ENCODE data around the gene FOLH1. TPM values are rescaled to one million over a fixed set of nuclear protein-coding genes. Genes with fewer than 3 reads are reported as not detected.
"Not testable (repeated sequence)": the region's sequence is repeated elsewhere in the genome, so short reads cannot be mapped to it uniquely, and the experiment has no call there.

FOLH1 gene
- 0.36 TPM in 1 of 2 replicates, not detected in the other for total RNA-seq

DNA sequence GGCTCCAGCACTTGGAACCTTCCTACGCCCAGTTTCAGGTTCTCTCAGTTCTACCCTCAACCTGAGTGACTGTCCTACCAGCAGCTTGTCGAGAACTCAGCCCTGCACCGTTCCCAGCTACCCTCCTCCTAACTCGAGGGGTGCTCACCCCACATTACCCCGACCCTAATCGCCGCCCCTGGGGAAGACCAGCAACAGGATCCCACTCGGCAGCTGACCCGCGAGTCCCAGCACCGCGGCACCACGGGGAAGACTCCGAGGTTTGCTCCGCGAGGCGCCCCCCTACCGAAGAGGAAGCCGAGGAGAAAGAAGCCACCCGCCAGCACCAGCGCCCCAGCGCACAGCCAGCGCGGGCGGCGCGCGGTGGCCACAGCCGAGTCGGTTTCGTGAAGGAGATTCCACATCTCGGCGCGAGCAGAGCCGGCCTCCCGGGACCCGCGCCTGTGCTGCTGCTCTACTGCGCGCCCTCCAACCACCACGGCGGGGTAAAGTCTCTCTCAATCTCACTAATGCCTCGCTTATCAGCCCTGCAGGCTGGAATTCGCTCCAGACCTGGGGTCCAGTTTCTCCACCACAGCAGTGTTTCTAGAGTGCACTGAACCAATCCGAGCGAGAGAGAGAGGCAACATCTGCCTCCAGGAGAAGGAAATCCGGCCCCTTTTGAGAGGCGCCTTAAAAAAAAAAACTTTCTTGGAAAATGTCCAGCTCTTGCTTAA lies at the start of gene FOLH1:
Gene FOLH1, minus strand, starts transcription at position 597 of the 716 bp plus-strand sequence. Its CDS starts 193 bp downstream, at position 404.
- Histone ChIP-seq H3K36me3 (ENCODE audit: insufficient read depth, low read length) (no peaks in the 10 kb centered on the region), H3K27ac (ENCODE audit: low read depth, low read length) (no peak within 1 kb of the TSS), H4K20me1 (ENCODE audit: insufficient read depth, low read length) (no peaks in the 10 kb centered on the region), H3K27me3 (ENCODE audit: insufficient read depth, low read length) (no peaks in the 10 kb centered on the region), H3K9me3 (ENCODE audit: low read depth, low read length) (no peaks in the 10 kb centered on the region), H3K4me1 (ENCODE audit: insufficient read depth, low read length) (no peaks in the 10 kb centered on the region), H3K4me2 (ENCODE audit: insufficient read depth, low read length) (no peak within 1 kb of the TSS), H3K79me2 (ENCODE audit: insufficient read depth, low read length) (no peaks in the 10 kb centered on the region), H3K4me3 (ENCODE audit: insufficient read depth, low read length) (no peak within 1 kb of the TSS), H2AFZ (ENCODE audit: low read length) (no peak within 1 kb of the TSS)
- DNase-seq (ENCODE audit: insufficient read length, low spot score, missing footprints): peak; percentile 9
- TF ChIP-seq, protein P1, sequence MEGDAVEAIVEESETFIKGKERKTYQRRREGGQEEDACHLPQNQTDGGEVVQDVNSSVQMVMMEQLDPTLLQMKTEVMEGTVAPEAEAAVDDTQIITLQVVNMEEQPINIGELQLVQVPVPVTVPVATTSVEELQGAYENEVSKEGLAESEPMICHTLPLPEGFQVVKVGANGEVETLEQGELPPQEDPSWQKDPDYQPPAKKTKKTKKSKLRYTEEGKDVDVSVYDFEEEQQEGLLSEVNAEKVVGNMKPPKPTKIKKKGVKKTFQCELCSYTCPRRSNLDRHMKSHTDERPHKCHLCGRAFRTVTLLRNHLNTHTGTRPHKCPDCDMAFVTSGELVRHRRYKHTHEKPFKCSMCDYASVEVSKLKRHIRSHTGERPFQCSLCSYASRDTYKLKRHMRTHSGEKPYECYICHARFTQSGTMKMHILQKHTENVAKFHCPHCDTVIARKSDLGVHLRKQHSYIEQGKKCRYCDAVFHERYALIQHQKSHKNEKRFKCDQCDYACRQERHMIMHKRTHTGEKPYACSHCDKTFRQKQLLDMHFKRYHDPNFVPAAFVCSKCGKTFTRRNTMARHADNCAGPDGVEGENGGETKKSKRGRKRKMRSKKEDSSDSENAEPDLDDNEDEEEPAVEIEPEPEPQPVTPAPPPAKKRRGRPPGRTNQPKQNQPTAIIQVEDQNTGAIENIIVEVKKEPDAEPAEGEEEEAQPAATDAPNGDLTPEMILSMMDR (IDR thresholded peaks at IDR 0.05; ENCODE audit: extremely low read depth, low read depth, low read length): no peak

DNA sequence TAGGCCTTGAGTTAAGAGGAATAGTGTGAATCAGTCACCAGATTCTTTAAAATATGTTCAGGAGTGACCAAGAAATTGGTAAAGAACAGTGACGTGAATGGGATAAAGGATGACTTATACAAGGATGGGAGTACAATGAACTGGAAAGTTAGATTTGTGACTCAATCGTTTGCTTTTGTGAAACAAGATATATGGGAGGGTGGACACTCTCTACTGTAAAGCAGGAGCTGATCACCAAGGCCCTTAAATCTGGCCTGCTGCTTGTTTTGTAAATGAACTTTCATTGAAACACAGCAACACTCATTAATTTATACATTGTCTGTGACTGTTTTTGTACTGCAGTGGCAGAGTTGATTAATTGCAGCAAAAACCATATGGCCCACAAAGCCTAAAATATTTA lies 46.7 kb upstream of the FOLH1 start:
- H3K27ac ChIP-seq (ENCODE audit: low read depth, low read length); H3K79me2 ChIP-seq (ENCODE audit: insufficient read depth, low read length): not testable (repeated sequence)

DNA sequence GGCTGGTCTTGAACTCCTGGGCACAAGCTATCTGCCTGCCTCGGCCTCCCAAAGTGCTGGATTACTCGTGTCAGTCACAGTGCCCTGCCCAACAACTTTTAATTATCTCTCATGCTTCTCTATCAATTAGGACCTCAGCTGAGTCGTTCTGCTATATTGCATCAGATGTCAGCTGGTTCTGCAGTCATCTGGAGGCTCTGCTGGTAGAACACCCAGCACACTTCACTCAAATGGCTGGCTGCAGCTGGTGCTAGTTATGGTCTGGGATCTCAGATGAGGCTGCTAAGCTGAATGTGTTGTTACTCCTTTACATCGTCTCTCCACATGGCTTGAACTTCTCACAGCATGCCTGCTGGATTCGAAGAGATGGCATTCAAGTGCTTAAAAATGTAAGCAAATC lies 42.8 kb upstream of the FOLH1 start:
- H3K4me3 ChIP-seq (ENCODE audit: insufficient read depth, low read length); H3K27me3 ChIP-seq (ENCODE audit: insufficient read depth, low read length); H3K79me2 ChIP-seq (ENCODE audit: insufficient read depth, low read length); H3K4me1 ChIP-seq (ENCODE audit: insufficient read depth, low read length); H3K4me2 ChIP-seq (ENCODE audit: insufficient read depth, low read length); H2AFZ ChIP-seq (ENCODE audit: low read length); DNase-seq (ENCODE audit: insufficient read length, low spot score, missing footprints); H3K27ac ChIP-seq (ENCODE audit: low read depth, low read length); H3K36me3 ChIP-seq (ENCODE audit: insufficient read depth, low read length); H4K20me1 ChIP-seq (ENCODE audit: insufficient read depth, low read length); H3K9me3 ChIP-seq (ENCODE audit: low read depth, low read length): not testable (repeated sequence)

More for the DNA sequence above, 46.7 kb upstream of the FOLH1 start:
- H3K9me3 ChIP-seq (ENCODE audit: low read depth, low read length); H3K4me1 ChIP-seq (ENCODE audit: insufficient read depth, low read length); H4K20me1 ChIP-seq (ENCODE audit: insufficient read depth, low read length); H3K36me3 ChIP-seq (ENCODE audit: insufficient read depth, low read length); H3K27me3 ChIP-seq (ENCODE audit: insufficient read depth, low read length); H3K4me2 ChIP-seq (ENCODE audit: insufficient read depth, low read length); H2AFZ ChIP-seq (ENCODE audit: low read length); H3K4me3 ChIP-seq (ENCODE audit: insufficient read depth, low read length); DNase-seq (ENCODE audit: insufficient read length, low spot score, missing footprints): not testable (repeated sequence)

DNA sequence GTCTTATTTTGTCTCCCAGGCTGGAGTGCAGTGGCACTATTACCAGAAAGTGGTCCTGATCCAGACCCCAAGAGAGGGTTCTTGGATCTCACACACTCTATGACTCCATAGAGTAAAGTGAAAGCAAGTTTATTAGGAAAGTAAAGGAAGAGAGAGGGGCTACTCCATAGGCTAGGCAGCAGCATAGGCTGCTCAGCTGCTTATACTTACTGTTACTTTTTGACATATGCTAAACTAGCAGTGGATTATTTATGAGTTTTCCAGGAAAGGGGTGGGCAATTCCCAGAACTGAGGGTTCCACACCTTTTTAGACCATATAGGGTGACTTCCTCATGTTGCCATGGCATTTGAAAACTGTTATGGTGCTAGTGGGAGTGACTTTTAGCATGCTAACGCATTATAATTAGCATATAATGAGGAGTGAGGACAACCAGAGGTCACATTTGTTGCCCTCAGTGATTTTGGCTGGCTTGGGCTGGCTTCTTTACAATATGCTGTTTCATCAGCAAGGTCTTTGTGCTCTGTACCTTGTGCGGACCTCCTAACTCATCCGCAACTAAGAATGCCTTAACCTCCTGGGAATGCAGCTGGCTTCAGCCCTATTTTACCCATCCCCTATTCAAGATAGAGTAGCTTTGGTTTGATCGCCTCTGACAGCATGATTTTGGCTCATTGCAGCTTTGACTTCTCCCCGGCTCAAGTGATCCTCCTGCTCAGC lies 42.2 kb upstream of the FOLH1 start:
- not testable (repeated sequence) for H3K79me2 ChIP-seq (ENCODE audit: insufficient read depth, low read length); H4K20me1 ChIP-seq (ENCODE audit: insufficient read depth, low read length); H3K9me3 ChIP-seq (ENCODE audit: low read depth, low read length); H3K36me3 ChIP-seq (ENCODE audit: insufficient read depth, low read length); H3K4me3 ChIP-seq (ENCODE audit: insufficient read depth, low read length); H3K27me3 ChIP-seq (ENCODE audit: insufficient read depth, low read length); H3K4me2 ChIP-seq (ENCODE audit: insufficient read depth, low read length); H3K4me1 ChIP-seq (ENCODE audit: insufficient read depth, low read length); H3K27ac ChIP-seq (ENCODE audit: low read depth, low read length); DNase-seq (ENCODE audit: insufficient read length, low spot score, missing footprints); H2AFZ ChIP-seq (ENCODE audit: low read length)

DNA sequence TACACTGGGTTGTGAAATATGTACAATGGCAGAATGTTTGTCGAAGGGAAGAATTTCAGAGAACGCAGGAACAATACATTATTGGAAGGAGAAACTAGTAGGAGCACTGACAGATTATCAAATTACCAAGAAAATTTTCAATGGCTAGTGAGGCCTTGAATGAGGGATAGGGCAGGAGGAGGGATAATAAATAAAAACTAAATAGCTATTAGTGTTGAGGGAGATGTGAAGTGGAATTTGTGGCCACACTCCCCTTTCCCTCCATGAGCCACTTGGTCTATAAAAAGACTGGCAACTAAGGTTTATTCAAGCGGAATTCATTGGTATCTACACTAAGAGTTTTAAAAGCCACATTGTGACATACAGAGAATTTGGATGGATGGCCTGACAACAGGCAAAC lies 41.0 kb upstream of the FOLH1 start:
- H3K27me3 ChIP-seq (ENCODE audit: insufficient read depth, low read length); H3K4me3 ChIP-seq (ENCODE audit: insufficient read depth, low read length); H3K9me3 ChIP-seq (ENCODE audit: low read depth, low read length); H3K27ac ChIP-seq (ENCODE audit: low read depth, low read length); H3K4me2 ChIP-seq (ENCODE audit: insufficient read depth, low read length); H2AFZ ChIP-seq (ENCODE audit: low read length); H3K4me1 ChIP-seq (ENCODE audit: insufficient read depth, low read length); DNase-seq (ENCODE audit: insufficient read length, low spot score, missing footprints); H4K20me1 ChIP-seq (ENCODE audit: insufficient read depth, low read length); H3K79me2 ChIP-seq (ENCODE audit: insufficient read depth, low read length); H3K36me3 ChIP-seq (ENCODE audit: insufficient read depth, low read length): not testable (repeated sequence)

DNA sequence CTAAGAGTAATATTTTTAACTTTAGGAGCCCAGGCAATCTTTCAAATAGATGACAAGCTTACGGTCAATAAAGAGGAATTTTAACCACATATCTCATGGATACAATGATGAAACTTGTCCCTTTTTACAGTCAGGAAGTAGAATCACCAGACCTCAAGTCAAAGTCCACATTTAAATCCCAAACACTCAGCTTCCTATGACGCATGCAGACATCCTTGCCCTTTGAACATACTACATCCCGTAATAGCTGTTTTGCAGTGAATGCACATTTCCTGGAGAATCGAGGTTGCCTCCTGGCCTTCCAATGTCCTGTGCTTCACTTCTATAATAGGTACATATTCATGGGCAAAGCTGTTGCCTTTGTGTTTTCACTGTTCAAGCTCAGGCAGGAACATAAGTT lies 25.3 kb upstream of the FOLH1 start:
- not testable (repeated sequence) for H3K36me3 ChIP-seq (ENCODE audit: insufficient read depth, low read length); H3K27ac ChIP-seq (ENCODE audit: low read depth, low read length); H3K9me3 ChIP-seq (ENCODE audit: low read depth, low read length); H3K27me3 ChIP-seq (ENCODE audit: insufficient read depth, low read length); H3K4me3 ChIP-seq (ENCODE audit: insufficient read depth, low read length); H3K4me1 ChIP-seq (ENCODE audit: insufficient read depth, low read length); DNase-seq (ENCODE audit: insufficient read length, low spot score, missing footprints); H3K79me2 ChIP-seq (ENCODE audit: insufficient read depth, low read length); H3K4me2 ChIP-seq (ENCODE audit: insufficient read depth, low read length); H4K20me1 ChIP-seq (ENCODE audit: insufficient read depth, low read length); H2AFZ ChIP-seq (ENCODE audit: low read length)

DNA sequence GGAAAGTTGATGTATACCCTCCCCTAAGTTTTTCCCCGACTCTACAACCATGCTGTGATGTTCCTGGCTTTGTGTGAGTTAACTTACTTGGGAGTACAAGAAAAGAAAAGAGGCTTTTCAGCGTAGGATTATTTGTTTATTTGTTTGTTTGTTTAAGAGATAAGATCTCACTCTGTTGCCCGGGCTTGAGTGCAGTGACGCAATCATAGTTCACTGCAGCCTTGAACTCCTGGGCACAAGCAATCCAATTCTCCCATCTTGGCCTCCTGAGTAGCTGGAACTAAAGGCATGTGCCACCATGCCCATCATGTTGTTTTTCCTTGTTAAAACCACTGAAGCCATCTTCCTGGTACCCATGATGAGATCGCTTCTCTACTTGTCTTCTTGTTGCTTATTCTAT lies 24.6 kb upstream of the FOLH1 start:
- not testable (repeated sequence) for H2AFZ ChIP-seq (ENCODE audit: low read length); H3K4me3 ChIP-seq (ENCODE audit: insufficient read depth, low read length); H3K9me3 ChIP-seq (ENCODE audit: low read depth, low read length); DNase-seq (ENCODE audit: insufficient read length, low spot score, missing footprints); H3K27ac ChIP-seq (ENCODE audit: low read depth, low read length); H4K20me1 ChIP-seq (ENCODE audit: insufficient read depth, low read length); H3K79me2 ChIP-seq (ENCODE audit: insufficient read depth, low read length); H3K4me1 ChIP-seq (ENCODE audit: insufficient read depth, low read length); H3K27me3 ChIP-seq (ENCODE audit: insufficient read depth, low read length); H3K36me3 ChIP-seq (ENCODE audit: insufficient read depth, low read length); H3K4me2 ChIP-seq (ENCODE audit: insufficient read depth, low read length)

DNA sequence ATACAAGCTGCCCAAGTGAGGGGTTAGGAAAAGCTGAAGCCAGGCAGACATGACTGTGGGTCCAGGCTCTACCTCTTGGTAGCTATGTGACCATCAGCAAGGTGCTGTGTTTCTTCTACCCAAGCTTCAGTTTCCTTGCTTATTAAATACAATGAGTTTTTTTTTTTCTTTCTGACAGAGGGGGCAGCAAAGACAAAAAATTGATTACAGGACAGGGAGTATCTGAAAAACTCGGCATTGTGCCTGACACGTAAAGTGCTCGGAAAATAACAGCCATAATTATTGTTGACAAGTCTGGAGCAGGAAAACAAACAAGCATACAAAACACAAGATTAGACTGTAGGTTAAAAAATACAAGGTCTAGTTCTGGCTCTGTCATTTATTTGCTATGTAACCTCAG lies 23.3 kb upstream of the FOLH1 start:
- not testable (repeated sequence) for H3K4me3 ChIP-seq (ENCODE audit: insufficient read depth, low read length); H2AFZ ChIP-seq (ENCODE audit: low read length); H3K4me1 ChIP-seq (ENCODE audit: insufficient read depth, low read length); H3K36me3 ChIP-seq (ENCODE audit: insufficient read depth, low read length); DNase-seq (ENCODE audit: insufficient read length, low spot score, missing footprints); H3K79me2 ChIP-seq (ENCODE audit: insufficient read depth, low read length); H3K9me3 ChIP-seq (ENCODE audit: low read depth, low read length); H3K4me2 ChIP-seq (ENCODE audit: insufficient read depth, low read length); H3K27ac ChIP-seq (ENCODE audit: low read depth, low read length); H4K20me1 ChIP-seq (ENCODE audit: insufficient read depth, low read length); H3K27me3 ChIP-seq (ENCODE audit: insufficient read depth, low read length)

All from osteoblast (primary cell).